ENCODE data around the gene HTR1D.

GRCh38 chr1:23188434-23188884 lies 28.8 kb downstream of the HTR1D start:
- TF ChIP-seq CTCF (IDR thresholded peaks at IDR 0.05) (no peak), POLR2A (IDR thresholded peaks at IDR 0.05) (no peak)

Measured in thyroid gland (tissue), 4 donors.